Upper lobe of left lung (tissue), 4 donors: ENCODE data around the gene S100A6.

Experiments
- POLR2A ChIP-seq, 4 donors: fragments of 450-650 bp; IDR thresholded peaks; one replicate each; pipeline ENCODE4 v1.5.1; 2016 to 2017; ENCODE audit warnings: antibody characterized with exemption in 4 of 4, mild to moderate bottlenecking in 2 of 4
- TF ChIP-seq, protein P1 (sequence below), 6 experiments: fragments of 450-650 bp in 4 of 6; fragments of 200-600 bp in 2 of 6; sonication (generic) in 2 of 6; IDR thresholded peaks; one replicate each; pipeline ENCODE4 v1.5.1; 2016 to 2019; ENCODE audit warnings: antibody characterized with exemption in 6 of 6

- TF ChIP-seq, protein P1, sequence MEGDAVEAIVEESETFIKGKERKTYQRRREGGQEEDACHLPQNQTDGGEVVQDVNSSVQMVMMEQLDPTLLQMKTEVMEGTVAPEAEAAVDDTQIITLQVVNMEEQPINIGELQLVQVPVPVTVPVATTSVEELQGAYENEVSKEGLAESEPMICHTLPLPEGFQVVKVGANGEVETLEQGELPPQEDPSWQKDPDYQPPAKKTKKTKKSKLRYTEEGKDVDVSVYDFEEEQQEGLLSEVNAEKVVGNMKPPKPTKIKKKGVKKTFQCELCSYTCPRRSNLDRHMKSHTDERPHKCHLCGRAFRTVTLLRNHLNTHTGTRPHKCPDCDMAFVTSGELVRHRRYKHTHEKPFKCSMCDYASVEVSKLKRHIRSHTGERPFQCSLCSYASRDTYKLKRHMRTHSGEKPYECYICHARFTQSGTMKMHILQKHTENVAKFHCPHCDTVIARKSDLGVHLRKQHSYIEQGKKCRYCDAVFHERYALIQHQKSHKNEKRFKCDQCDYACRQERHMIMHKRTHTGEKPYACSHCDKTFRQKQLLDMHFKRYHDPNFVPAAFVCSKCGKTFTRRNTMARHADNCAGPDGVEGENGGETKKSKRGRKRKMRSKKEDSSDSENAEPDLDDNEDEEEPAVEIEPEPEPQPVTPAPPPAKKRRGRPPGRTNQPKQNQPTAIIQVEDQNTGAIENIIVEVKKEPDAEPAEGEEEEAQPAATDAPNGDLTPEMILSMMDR (IDR thresholded peaks at IDR 0.05), result no peak
- no peak for TF ChIP-seq POLR2A (IDR thresholded peaks at IDR 0.05)
Measured at GRCh38 chr1:153550827-153551500, 15.2 kb upstream of the S100A6 start.
